Gastroesophageal sphincter (tissue), 3 donors: ENCODE measurements around the gene ZNF880.

Experiments used
- CTCF ChIP-seq, 4 experiments: fragments of 200-600 bp in 2 of 4; fragments of 450-650 bp in 2 of 4; sonication (generic) in 1 of 4; IDR thresholded peaks; one replicate each; pipeline ENCODE4 v1.5.1; 2017 to 2019; ENCODE audit warnings: antibody characterized with exemption in 4 of 4, mild to moderate bottlenecking in 2 of 4, moderate library complexity in 2 of 4
- POLR2AphosphoS5 ChIP-seq: sonication (generic); formaldehyde crosslinking; IDR thresholded peaks from one replicate; pipeline ENCODE4 v1.6.1; 2017; ENCODE audit warnings: antibody characterized with exemption

GRCh38 chr19:52391135-52391534 lies 21.4 kb downstream of the ZNF880 start:
- TF ChIP-seq POLR2AphosphoS5 (no peak), CTCF (IDR thresholded peaks at IDR 0.05) (no peak)
